PC-9 (cell line): ENCODE measurements around the gene BAX. TPM values are rescaled to one million over a fixed set of nuclear protein-coding genes. Genes with fewer than 3 reads are reported as not detected.

Experiments used
- BruUV-seq: library from RNA; stranded (reverse); fragments of 400-500 nt; replicated peaks from 2 replicates; lab custom pipeline; 2021; lab: Mats Ljungman, UMichigan
- CTCF ChIA-PET: fragments of 300-600 bp; sonication (Branson Sonifier 250); formaldehyde crosslinking; loops from one replicate; lab custom pipeline; 2022; ENCODE audit warnings: antibody characterized with exemption; lab: Charles Lee
- POLR2A ChIA-PET: fragments of 300-600 bp; sonication (Branson Sonifier 250); formaldehyde crosslinking; loops from one replicate; lab custom pipeline; 2022; ENCODE audit warnings: antibody characterized with exemption; ENCODE audit not compliant: unreplicated experiment; lab: Charles Lee
- DNase-seq, 2 experiments: peaks; one replicate each; pipeline versions ENCODE4 v3.0.0 to v3.0.0-alpha.2; 2015 to 2022; ENCODE audit warnings: mixed read lengths in 1 of 2
- H2AFZ ChIP-seq: fragments of 200-600 bp; sonication (generic); 2 replicates; pipeline ENCODE4 v1.8.1; 2017; ENCODE audit warnings: antibody characterized with exemption
- H3F3A ChIP-seq: fragments of 200-600 bp; sonication (generic); 2 replicates; pipeline ENCODE4 v1.8.1; 2017; ENCODE audit warnings: antibody characterized with exemption, mild to moderate bottlenecking, low read depth; ENCODE audit not compliant: insufficient read depth
- H3K27ac ChIP-seq: fragments of 200-600 bp; sonication (generic); 2 replicates; pipeline ENCODE4 v1.6.1; 2016; ENCODE audit warnings: mixed run types
- H3K27me3 ChIP-seq: fragments of 200-600 bp; sonication (generic); 2 replicates; pipeline ENCODE4 v1.6.1; 2016; ENCODE audit warnings: low read depth, mixed run types; ENCODE audit not compliant: insufficient read depth
- H3K36me3 ChIP-seq: fragments of 200-600 bp; sonication (generic); 2 replicates; pipeline ENCODE4 v1.6.1; 2016; ENCODE audit warnings: low read depth, mixed run types
- H3K4me1 ChIP-seq: fragments of 200-600 bp; sonication (generic); replicated peaks from 2 replicates; pipeline ENCODE4 v1.6.1; 2016; ENCODE audit warnings: mixed run types; ENCODE audit not compliant: insufficient read depth
- H3K4me2 ChIP-seq: fragments of 200-600 bp; sonication (generic); 2 replicates; pipeline ENCODE4 v1.6.1; 2017; ENCODE audit warnings: mixed run types
- H3K4me3 ChIP-seq: fragments of 200-600 bp; sonication (generic); 2 replicates; pipeline ENCODE4 v1.6.1; 2016; ENCODE audit warnings: mixed run types
- H3K79me2 ChIP-seq: fragments of 200-600 bp; sonication (generic); 2 replicates; pipeline ENCODE4 v1.6.1; 2017; ENCODE audit warnings: low read depth, mixed run types
- H3K9me2 ChIP-seq: fragments of 200-600 bp; sonication (generic); 2 replicates; pipeline ENCODE4 v1.8.1; 2017; ENCODE audit warnings: mild to moderate bottlenecking; ENCODE audit not compliant: insufficient read depth
- H3K9me3 ChIP-seq: fragments of 200-600 bp; sonication (generic); 2 replicates; pipeline ENCODE4 v1.8.1; 2016; ENCODE audit warnings: low read depth; ENCODE audit not compliant: insufficient read depth
- H4K20me1 ChIP-seq: fragments of 200-600 bp; sonication (generic); 2 replicates; pipeline ENCODE4 v1.8.1; 2017; ENCODE audit not compliant: insufficient read depth
- EZH2 ChIP-seq: fragments of 200-600 bp; sonication (generic); IDR thresholded peaks from 2 replicates; pipeline ENCODE4 v1.8.0; 2017; ENCODE audit warnings: antibody characterized with exemption, low read depth
- intact Hi-C: fragments of 100-400 bp; cut with micrococcal nuclease; formaldehyde crosslinking; loops from one replicate; pipeline ENCODE4 v1.10.0; 2022; ENCODE audit not compliant: unreplicated experiment
- microRNA-seq: library from miRNA; unstranded; fragments of <30 nt; microRNA quantifications from one replicate; pipeline ENCODE4 v1.2.0, GENCODE V29; 2021; ENCODE audit warnings: borderline number of aligned reads, borderline replicate concordance
- total RNA-seq: library from RNA; stranded (reverse); gene quantifications from 2 replicates; pipeline ENCODE4 v1.2.3, GENCODE V29; 2021
- TF ChIP-seq, protein P1 (sequence below): fragments of 200-600 bp; sonication (generic); conservative IDR thresholded peaks from 2 replicates; pipeline ENCODE4 v1.6.1; 2017; ENCODE audit warnings: mixed run types, antibody characterized with exemption, mild to moderate bottlenecking, moderate library complexity

The BAX gene
- total RNA-seq, 1 experiment from 2014 or later, result 140 TPM

DNA sequence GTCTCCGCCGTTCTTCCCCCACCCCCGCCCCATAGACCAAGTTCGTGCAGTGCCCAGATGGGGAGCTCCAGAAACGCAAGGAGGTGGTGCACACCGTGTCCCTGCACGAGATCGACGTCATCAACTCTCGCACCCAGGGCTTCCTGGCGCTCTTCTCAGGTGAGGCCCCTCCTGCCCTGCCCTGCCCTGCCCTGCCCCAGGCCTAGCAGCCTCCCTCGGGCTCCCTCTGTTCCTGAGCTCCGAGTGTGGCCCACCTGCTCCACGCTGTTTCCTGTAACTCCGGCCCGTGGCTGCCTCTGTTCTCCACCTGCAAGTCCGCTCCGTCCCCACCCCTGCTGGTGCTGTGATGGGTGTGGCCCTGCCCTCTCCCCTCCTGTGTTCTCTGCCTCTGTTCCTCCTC lies 55.8 kb downstream of the BAX start:
- H3K79me2 ChIP-seq, result no peaks in the 10 kb centered on the region
- no peaks in the 10 kb centered on the region for H3K27me3 ChIP-seq
- no peak overlapping the region for H3K27ac ChIP-seq
- DNase-seq, result no peak
- intact Hi-C loops, result no loop called here
- peaks cover 25% of the 10 kb centered on the region for H3K36me3 ChIP-seq
- peaks cover 25% of the 10 kb centered on the region for H3F3A ChIP-seq
- H3K4me2 ChIP-seq, result no peak overlapping the region
- POLR2A ChIA-PET, result no interaction called here
- TF ChIP-seq EZH2, result no peak
- TF ChIP-seq, protein P1, sequence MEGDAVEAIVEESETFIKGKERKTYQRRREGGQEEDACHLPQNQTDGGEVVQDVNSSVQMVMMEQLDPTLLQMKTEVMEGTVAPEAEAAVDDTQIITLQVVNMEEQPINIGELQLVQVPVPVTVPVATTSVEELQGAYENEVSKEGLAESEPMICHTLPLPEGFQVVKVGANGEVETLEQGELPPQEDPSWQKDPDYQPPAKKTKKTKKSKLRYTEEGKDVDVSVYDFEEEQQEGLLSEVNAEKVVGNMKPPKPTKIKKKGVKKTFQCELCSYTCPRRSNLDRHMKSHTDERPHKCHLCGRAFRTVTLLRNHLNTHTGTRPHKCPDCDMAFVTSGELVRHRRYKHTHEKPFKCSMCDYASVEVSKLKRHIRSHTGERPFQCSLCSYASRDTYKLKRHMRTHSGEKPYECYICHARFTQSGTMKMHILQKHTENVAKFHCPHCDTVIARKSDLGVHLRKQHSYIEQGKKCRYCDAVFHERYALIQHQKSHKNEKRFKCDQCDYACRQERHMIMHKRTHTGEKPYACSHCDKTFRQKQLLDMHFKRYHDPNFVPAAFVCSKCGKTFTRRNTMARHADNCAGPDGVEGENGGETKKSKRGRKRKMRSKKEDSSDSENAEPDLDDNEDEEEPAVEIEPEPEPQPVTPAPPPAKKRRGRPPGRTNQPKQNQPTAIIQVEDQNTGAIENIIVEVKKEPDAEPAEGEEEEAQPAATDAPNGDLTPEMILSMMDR, result no peak
- no peak overlapping the region for H2AFZ ChIP-seq
- no peaks in the 10 kb centered on the region for H3K4me1 ChIP-seq
- BruUV-seq, result no TSS peak
- H3K9me3 ChIP-seq, result no peaks in the 10 kb centered on the region
- no peak overlapping the region for H3K4me3 ChIP-seq
- H3K9me2 ChIP-seq, result no peaks in the 10 kb centered on the region
- peaks cover 8% of the 10 kb centered on the region; the same call in 1 of the 2 replicates for H4K20me1 ChIP-seq
- CTCF ChIA-PET, result no interaction called here

GRCh38 chr19:49011194-49011593 lies 56.5 kb downstream of the BAX start:
- no peak overlapping the region for H3K4me2 ChIP-seq
- CTCF ChIA-PET, result no interaction called here
- no peak overlapping the region for H3K4me3 ChIP-seq
- H2AFZ ChIP-seq, result no peak overlapping the region
- no peaks in the 10 kb centered on the region for H3K9me2 ChIP-seq
- H4K20me1 ChIP-seq, result peaks cover 8% of the 10 kb centered on the region; the same call in 1 of the 2 replicates
- no TSS peak for BruUV-seq
- no peaks in the 10 kb centered on the region for H3K4me1 ChIP-seq
- H3K27me3 ChIP-seq, result no peaks in the 10 kb centered on the region
- H3K9me3 ChIP-seq, result no peaks in the 10 kb centered on the region
- H3K36me3 ChIP-seq, result peaks cover 25% of the 10 kb centered on the region
- intact Hi-C loops, result no loop called here
- DNase-seq, result no peak
- H3K79me2 ChIP-seq, result no peaks in the 10 kb centered on the region
- peaks cover 29% of the 10 kb centered on the region for H3F3A ChIP-seq
- no peak for TF ChIP-seq EZH2
- TF ChIP-seq, protein P1, result no peak
- POLR2A ChIA-PET, result no interaction called here
- no peak overlapping the region for H3K27ac ChIP-seq

Small RNA genes within 50 kb of the gene (microRNA-seq; reads per million reads assigned to microRNA genes)
- not detected for gene MIR6798

Other genes starting within 250 kb of the BAX start
- gene MAMSTR, start 235.2 kb upstream of the BAX start, total RNA-seq, result 2.6 and 3.9 TPM in 2 replicates
- gene RASIP1, start 214.3 kb upstream of the BAX start, total RNA-seq, result 1.3 and 1.4 TPM in 2 replicates
- gene IZUMO1, start 208.0 kb upstream of the BAX start, total RNA-seq, result 2.2 and 3.0 TPM in 2 replicates
- gene FUT1, start 202.2 kb upstream of the BAX start, total RNA-seq, result 7.9 and 9.6 TPM in 2 replicates
- 0.41 and 0.78 TPM in 2 replicates for gene FGF21, start 199.4 kb upstream of the BAX start, total RNA-seq
- 69.7 and 70.5 TPM in 2 replicates for gene BCAT2, start 143.8 kb upstream of the BAX start, total RNA-seq
- gene HSD17B14, start 118.4 kb upstream of the BAX start, total RNA-seq, result 20.7 and 33.6 TPM in 2 replicates
- 0.79 and 1.8 TPM in 2 replicates for gene PLEKHA4, start 86.3 kb upstream of the BAX start, total RNA-seq
- 49.5 and 53.6 TPM in 2 replicates for gene PPP1R15A, start 82.5 kb upstream of the BAX start, total RNA-seq
- gene TULP2, start 56.1 kb upstream of the BAX start, total RNA-seq, result not detected in 2 replicates
- gene NUCB1, start 54.6 kb upstream of the BAX start, total RNA-seq, result 185 and 216 TPM in 2 replicates
- gene DHDH, start 21.2 kb upstream of the BAX start, total RNA-seq, result 2.0 and 2.4 TPM in 2 replicates
- 3,402 and 3,822 TPM in 2 replicates for gene FTL, start 10.4 kb downstream of the BAX start, total RNA-seq
- 47.5 and 54.2 TPM in 2 replicates for gene GYS1, start 38.4 kb downstream of the BAX start, total RNA-seq
- 175 and 179 TPM in 2 replicates for gene RUVBL2, start 39.0 kb downstream of the BAX start, total RNA-seq
- gene LHB, start 62.2 kb downstream of the BAX start, total RNA-seq, result 1.6 and 3.5 TPM in 2 replicates
- gene CGB3, start 69.5 kb downstream of the BAX start, total RNA-seq, result not detected in 2 replicates
- gene CGB2, start 77.0 kb downstream of the BAX start, total RNA-seq, result not detected in 2 replicates
- 0.83 TPM in 1 of 2 replicates, not detected in the other for gene CGB1, start 82.0 kb downstream of the BAX start, total RNA-seq
- 1.1 and 1.9 TPM in 2 replicates for gene CGB5, start 89.0 kb downstream of the BAX start, total RNA-seq
- gene CGB8, start 94.2 kb downstream of the BAX start, total RNA-seq, result 1.0 and 5.3 TPM in 2 replicates
- 4.8 and 6.8 TPM in 2 replicates for gene CGB7, start 102.9 kb downstream of the BAX start, total RNA-seq
- gene NTF4, start 109.9 kb downstream of the BAX start, total RNA-seq, result 14.0 and 18.6 TPM in 2 replicates
- gene KCNA7, start 117.8 kb downstream of the BAX start, total RNA-seq, result not detected in 2 replicates
- gene SNRNP70, start 130.6 kb downstream of the BAX start, total RNA-seq, result 151 and 199 TPM in 2 replicates
- 6.5 and 7.0 TPM in 2 replicates for gene LIN7B, start 159.5 kb downstream of the BAX start, total RNA-seq
- 1.5 and 3.0 TPM in 2 replicates for gene C19orf73, start 164.3 kb downstream of the BAX start, total RNA-seq
- gene PPFIA3, start 164.7 kb downstream of the BAX start, total RNA-seq, result 8.3 and 10.1 TPM in 2 replicates
- 0.50 TPM in 1 of 2 replicates, not detected in the other for gene HRC, start 200.5 kb downstream of the BAX start, total RNA-seq
- 43.8 and 62.3 TPM in 2 replicates for gene TRPM4, start 202.9 kb downstream of the BAX start, total RNA-seq